SK-N-SH (cell line): Measurements from ENCODE around the gene TCN2. TPM values are rescaled to one million over a fixed set of nuclear protein-coding genes. Genes with fewer than 3 reads are reported as not detected.

ENCODE experiments used
- CTCF ChIA-PET: fragments of 300-600, 350-600 bp; formaldehyde crosslinking; extraction: SDS; loops from one replicate; lab custom pipeline; 2021; lab: Yijun Ruan, JAX
- POLR2A ChIA-PET: fragments of 350-600 bp; sonication (Branson Sonifier 250); formaldehyde crosslinking; extraction: SDS; loops from one replicate; lab custom pipeline; 2020; ENCODE audit warnings: antibody characterized with exemption, inconsistent platforms; lab: Yijun Ruan, JAX
- DNase-seq: peaks from one replicate; pipeline ENCODE4 v3.0.0; 2012
- H2AFZ ChIP-seq: fragments of 200-600 bp; sonication (generic); 2 replicates; pipeline ENCODE4 v1.8.1; 2016; ENCODE audit warnings: antibody characterized with exemption, mild to moderate bottlenecking, low read depth
- H3F3A ChIP-seq: fragments of 200-600 bp; sonication (generic); replicated peaks from 2 replicates; pipeline ENCODE3; 2016; ENCODE audit warnings: antibody characterized with exemption, mild to moderate bottlenecking; ENCODE audit not compliant: insufficient read depth
- H3K27ac ChIP-seq, 2 experiments: fragments of 200-500 bp in 1 of 2; fragments of 200-600 bp in 1 of 2; sonication (Bioruptor generic) in 1 of 2; sonication (generic), shearing (Covaris generic) in 1 of 2; 2 replicates each; pipeline versions ENCODE4 v1.5.1 to v1.6.1; 2014 to 2016; ENCODE audit warnings: low read depth in 2 of 2, inconsistent platforms in 1 of 2, low read length in 1 of 2, mild to moderate bottlenecking in 1 of 2, mixed read lengths in 1 of 2
- H3K27me3 ChIP-seq: fragments of 200-600 bp; sonication (generic), shearing (Covaris generic); 2 replicates; pipeline ENCODE4 v1.6.1; 2016; ENCODE audit warnings: mixed run types; ENCODE audit not compliant: insufficient read depth
- H3K36me3 ChIP-seq, 2 experiments: fragments of 200-500 bp in 1 of 2; fragments of 200-600 bp in 1 of 2; sonication (Bioruptor generic) in 1 of 2; sonication (generic) in 1 of 2; replicated peaks in 1 of 2; 2 replicates each; pipeline versions ENCODE3 to v1.5.1; 2014 to 2016; ENCODE audit warnings: low read length in 1 of 2, mild to moderate bottlenecking in 1 of 2; ENCODE audit not compliant: insufficient read depth in 2 of 2, control insufficient read depth in 1 of 2
- H3K4me1 ChIP-seq, 2 experiments: fragments of 200-500 bp in 1 of 2; fragments of 200-600 bp in 1 of 2; sonication (Bioruptor generic) in 1 of 2; sonication (generic), shearing (Covaris generic) in 1 of 2; 2 replicates each; pipeline versions ENCODE4 v1.5.1 to v1.6.1; 2014 to 2016; ENCODE audit warnings: low read depth in 1 of 2, low read length in 1 of 2, mixed run types in 1 of 2; ENCODE audit not compliant: insufficient read depth in 2 of 2, control insufficient read depth in 1 of 2
- H3K4me2 ChIP-seq: fragments of 200-600 bp; sonication (generic), shearing (Covaris generic); 2 replicates; pipeline ENCODE4 v1.6.1; 2017; ENCODE audit warnings: mixed run types
- H3K4me3 ChIP-seq, 2 experiments: fragments of 200-500 bp in 1 of 2; fragments of 200-600 bp in 1 of 2; sonication (Bioruptor generic) in 1 of 2; sonication (generic), shearing (Covaris generic) in 1 of 2; 2 replicates each; pipeline versions ENCODE4 v1.5.1 to v1.8.1; 2014 to 2016; ENCODE audit warnings: low read depth in 2 of 2, inconsistent platforms in 1 of 2, low read length in 1 of 2, mild to moderate bottlenecking in 1 of 2, mixed read lengths in 1 of 2, moderate library complexity in 1 of 2
- H3K79me2 ChIP-seq: fragments of 200-600 bp; sonication (generic); 2 replicates; pipeline ENCODE4 v1.8.1; 2017; ENCODE audit warnings: mild to moderate bottlenecking; ENCODE audit not compliant: insufficient read depth
- H3K9ac ChIP-seq: fragments of 200-600 bp; sonication (generic); 2 replicates; pipeline ENCODE4 v1.6.1; 2017; ENCODE audit warnings: mixed run types
- H3K9me2 ChIP-seq: fragments of 200-600 bp; sonication (generic); 2 replicates; pipeline ENCODE4 v1.6.1; 2017; ENCODE audit warnings: mixed run types
- H3K9me3 ChIP-seq: fragments of 200-600 bp; sonication (generic); 2 replicates; pipeline ENCODE4 v1.6.1; 2017; ENCODE audit warnings: mixed run types, mild to moderate bottlenecking, moderate library complexity
- H4K20me1 ChIP-seq: fragments of 200-600 bp; sonication (generic); 2 replicates; pipeline ENCODE4 v1.6.1; 2017; ENCODE audit warnings: mild to moderate bottlenecking, mixed run types; ENCODE audit not compliant: insufficient read depth
- GABPA ChIP-seq: IDR thresholded peaks from 2 replicates; pipeline ENCODE4 v1.4.0; 2012; ENCODE audit warnings: low read depth, mild to moderate bottlenecking
- GATA2 ChIP-seq: sonication (generic); formaldehyde crosslinking; IDR thresholded peaks from 2 replicates; pipeline ENCODE4 v1.5.0; 2020; ENCODE audit warnings: mild to moderate bottlenecking, missing genetic modification reagents
- IRF3 ChIP-seq: fragments of 150-350 bp; IDR thresholded peaks from 2 replicates; pipeline ENCODE4 v1.6.1; 2016; ENCODE audit warnings: mild to moderate bottlenecking, low read depth, low read length
- MAX ChIP-seq: IDR thresholded peaks from 2 replicates; pipeline ENCODE4 v1.4.0; 2012; ENCODE audit warnings: low read depth
- MXI1 ChIP-seq: IDR thresholded peaks from 2 replicates; pipeline ENCODE4 v1.6.1; 2012; ENCODE audit warnings: mild to moderate bottlenecking, low read depth, low read length, improper control_type of control experiment
- NFIC ChIP-seq: IDR thresholded peaks from 2 replicates; pipeline ENCODE4 v1.4.0; 2012; ENCODE audit warnings: borderline replicate concordance
- RAD21 ChIP-seq: IDR thresholded peaks from 2 replicates; pipeline ENCODE4 v1.6.1; 2012; ENCODE audit warnings: mild to moderate bottlenecking, low read length
- RCOR1 ChIP-seq: fragments of 150-350 bp; IDR thresholded peaks from 2 replicates; pipeline ENCODE4 v1.6.1; 2017; ENCODE audit warnings: antibody characterized with exemption, low read length
- REST ChIP-seq: IDR thresholded peaks from 2 replicates; pipeline ENCODE4 v1.6.1; 2012; ENCODE audit warnings: mild to moderate bottlenecking, low read depth, low read length, moderate library complexity
- RFX5 ChIP-seq: IDR thresholded peaks from 2 replicates; pipeline ENCODE4 v1.6.1; 2012; ENCODE audit warnings: mild to moderate bottlenecking, improper control_type of control experiment, low read length
- RXRA ChIP-seq: IDR thresholded peaks from 2 replicates; pipeline ENCODE4 v1.4.0; 2012; ENCODE audit warnings: low read depth, mild to moderate bottlenecking, borderline replicate concordance
- SIN3A ChIP-seq: IDR thresholded peaks from 2 replicates; pipeline ENCODE4 v1.6.1; 2012; ENCODE audit warnings: low read depth, mild to moderate bottlenecking, low read length, moderate library complexity, borderline replicate concordance
- TAF1 ChIP-seq: IDR thresholded peaks from 2 replicates; pipeline ENCODE4 v1.6.1; 2012; ENCODE audit warnings: low read depth, mild to moderate bottlenecking, low read length, moderate library complexity, borderline replicate concordance
- TCF12 ChIP-seq: IDR thresholded peaks from 2 replicates; pipeline ENCODE4 v1.4.0; 2012
- TEAD4 ChIP-seq: IDR thresholded peaks from 2 replicates; pipeline ENCODE4 v1.4.0; 2012; ENCODE audit warnings: mild to moderate bottlenecking, borderline replicate concordance; ENCODE audit not compliant: insufficient read depth
- USF1 ChIP-seq: IDR thresholded peaks from 2 replicates; pipeline ENCODE4 v1.4.0; 2012; ENCODE audit warnings: low read depth, borderline replicate concordance
- YY1 ChIP-seq: IDR thresholded peaks from 2 replicates; pipeline ENCODE4 v1.4.0; 2012; ENCODE audit warnings: low read depth, mild to moderate bottlenecking
- WGBS: methylation state at CpG from one replicate; pipeline ENCODE4 v1.1.6; 2017; ENCODE audit warnings: low lambda C conversion rate; 5-methylcytosine and 5-hydroxymethylcytosine counted together
- polyA plus RNA-seq, 3 experiments: library from polyadenylated mRNA; depleted of rRNA; stranded (reverse); fragments of >200 nt; gene quantifications; 2 replicates each; pipeline ENCODE4 v1.2.3, GENCODE V29; 2012
- TF ChIP-seq, protein P1 (sequence below): fragments of 200-600 bp; sonication (generic); IDR thresholded peaks from 2 replicates; pipeline ENCODE4 v1.6.1; 2017; ENCODE audit warnings: antibody characterized with exemption, mild to moderate bottlenecking, moderate library complexity
- TF ChIP-seq, protein P2 (sequence below): fragments of 150-350 bp; IDR thresholded peaks from 2 replicates; pipeline ENCODE4 v1.6.1; 2017; ENCODE audit warnings: antibody characterized with exemption, low read length, low read depth, borderline replicate concordance
- TF ChIP-seq, protein P3 (sequence below): IDR thresholded peaks from 2 replicates; pipeline ENCODE4 v1.4.0; 2012; ENCODE audit warnings: low read depth, borderline replicate concordance

TCN2 gene
- polyA plus RNA-seq, 1 of the 3 experiments (the other 2 are of a cell fraction), result 4.1 TPM

DNA sequence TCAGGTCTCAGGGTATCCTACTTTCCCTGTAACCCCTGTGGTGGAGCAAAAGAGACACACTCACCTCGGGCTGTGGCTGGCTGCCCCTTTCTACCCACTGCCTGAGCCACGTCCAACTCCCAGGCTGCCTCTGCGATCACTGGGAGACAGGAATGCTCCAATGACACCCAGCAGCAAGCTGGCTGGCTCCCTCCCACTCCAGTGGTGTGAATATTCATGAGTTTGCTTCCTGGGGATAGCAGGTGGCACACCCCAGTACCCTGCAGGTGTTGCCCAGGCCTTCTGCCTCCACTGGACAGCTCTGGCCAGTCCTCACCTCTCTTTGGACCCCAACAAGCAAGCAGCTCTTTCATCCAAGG lies 42.2 kb upstream of the TCN2 start:
- no peaks in the 10 kb centered on the region for H3K9me3 ChIP-seq
- CTCF ChIA-PET, result interaction anchor here (0.6 to 1.3 kb wide), 4 partner anchors 11 to 585 kb away, joined by 3 to 4 read pairs (median 3); no protein-coding TSS in a partner anchor
- H3K4me2 ChIP-seq, result no peak overlapping the region
- H3K36me3 ChIP-seq, result no peaks in the 10 kb centered on the region
- no peak overlapping the region for H3K27ac ChIP-seq
- no peaks in the 10 kb centered on the region for H4K20me1 ChIP-seq
- H3K9ac ChIP-seq, result no peak overlapping the region
- H3K9me2 ChIP-seq, result no peaks in the 10 kb centered on the region
- no peaks in the 10 kb centered on the region; the same call in 1 of the 2 replicates for H3K27me3 ChIP-seq
- H3K4me1 ChIP-seq, result peaks cover 0 to 19% of the 10 kb centered on the region in 2 experiments; a peak in 1 of 4 replicates
- 37% methylated on average over 3 of the region's 3 CpGs for WGBS
- no peak overlapping the region for H2AFZ ChIP-seq
- no peaks in the 10 kb centered on the region for H3K79me2 ChIP-seq
- no peak overlapping the region for H3K4me3 ChIP-seq
- no peak for DNase-seq
- H3F3A ChIP-seq, result no peaks in the 10 kb centered on the region
- TF ChIP-seq RFX5 (no peak), GABPA (no peak), IRF3 (no peak), TAF1 (no peak), MAX (no peak), RXRA (no peak), GATA2 (CRISPR knock-in tag) (no peak), SIN3A (no peak), RCOR1 (no peak), RAD21 (no peak), YY1 (no peak), NFIC (no peak), TCF12 (no peak), REST (no peak), USF1 (no peak), TEAD4 (no peak), MXI1 (no peak)
- TF ChIP-seq, protein P1, sequence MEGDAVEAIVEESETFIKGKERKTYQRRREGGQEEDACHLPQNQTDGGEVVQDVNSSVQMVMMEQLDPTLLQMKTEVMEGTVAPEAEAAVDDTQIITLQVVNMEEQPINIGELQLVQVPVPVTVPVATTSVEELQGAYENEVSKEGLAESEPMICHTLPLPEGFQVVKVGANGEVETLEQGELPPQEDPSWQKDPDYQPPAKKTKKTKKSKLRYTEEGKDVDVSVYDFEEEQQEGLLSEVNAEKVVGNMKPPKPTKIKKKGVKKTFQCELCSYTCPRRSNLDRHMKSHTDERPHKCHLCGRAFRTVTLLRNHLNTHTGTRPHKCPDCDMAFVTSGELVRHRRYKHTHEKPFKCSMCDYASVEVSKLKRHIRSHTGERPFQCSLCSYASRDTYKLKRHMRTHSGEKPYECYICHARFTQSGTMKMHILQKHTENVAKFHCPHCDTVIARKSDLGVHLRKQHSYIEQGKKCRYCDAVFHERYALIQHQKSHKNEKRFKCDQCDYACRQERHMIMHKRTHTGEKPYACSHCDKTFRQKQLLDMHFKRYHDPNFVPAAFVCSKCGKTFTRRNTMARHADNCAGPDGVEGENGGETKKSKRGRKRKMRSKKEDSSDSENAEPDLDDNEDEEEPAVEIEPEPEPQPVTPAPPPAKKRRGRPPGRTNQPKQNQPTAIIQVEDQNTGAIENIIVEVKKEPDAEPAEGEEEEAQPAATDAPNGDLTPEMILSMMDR, result no peak
- TF ChIP-seq, protein P2, sequence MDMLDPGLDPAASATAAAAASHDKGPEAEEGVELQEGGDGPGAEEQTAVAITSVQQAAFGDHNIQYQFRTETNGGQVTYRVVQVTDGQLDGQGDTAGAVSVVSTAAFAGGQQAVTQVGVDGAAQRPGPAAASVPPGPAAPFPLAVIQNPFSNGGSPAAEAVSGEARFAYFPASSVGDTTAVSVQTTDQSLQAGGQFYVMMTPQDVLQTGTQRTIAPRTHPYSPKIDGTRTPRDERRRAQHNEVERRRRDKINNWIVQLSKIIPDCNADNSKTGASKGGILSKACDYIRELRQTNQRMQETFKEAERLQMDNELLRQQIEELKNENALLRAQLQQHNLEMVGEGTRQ, result no peak
- TF ChIP-seq, protein P3, sequence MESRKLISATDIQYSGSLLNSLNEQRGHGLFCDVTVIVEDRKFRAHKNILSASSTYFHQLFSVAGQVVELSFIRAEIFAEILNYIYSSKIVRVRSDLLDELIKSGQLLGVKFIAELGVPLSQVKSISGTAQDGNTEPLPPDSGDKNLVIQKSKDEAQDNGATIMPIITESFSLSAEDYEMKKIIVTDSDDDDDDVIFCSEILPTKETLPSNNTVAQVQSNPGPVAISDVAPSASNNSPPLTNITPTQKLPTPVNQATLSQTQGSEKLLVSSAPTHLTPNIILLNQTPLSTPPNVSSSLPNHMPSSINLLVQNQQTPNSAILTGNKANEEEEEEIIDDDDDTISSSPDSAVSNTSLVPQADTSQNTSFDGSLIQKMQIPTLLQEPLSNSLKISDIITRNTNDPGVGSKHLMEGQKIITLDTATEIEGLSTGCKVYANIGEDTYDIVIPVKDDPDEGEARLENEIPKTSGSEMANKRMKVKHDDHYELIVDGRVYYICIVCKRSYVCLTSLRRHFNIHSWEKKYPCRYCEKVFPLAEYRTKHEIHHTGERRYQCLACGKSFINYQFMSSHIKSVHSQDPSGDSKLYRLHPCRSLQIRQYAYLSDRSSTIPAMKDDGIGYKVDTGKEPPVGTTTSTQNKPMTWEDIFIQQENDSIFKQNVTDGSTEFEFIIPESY, result no peak
- POLR2A ChIA-PET, result interaction anchor here (1.2 kb wide), 1 partner anchor 27 kb away, joined by 6 read pairs; the partner anchor contains the start of gene PES1
